ENCODE measurements around the gene CFAP46. TPM values are rescaled to one million over a fixed set of nuclear protein-coding genes. Genes with fewer than 3 reads are reported as not detected.
"Not testable (repeated sequence)": the region's sequence is repeated elsewhere in the genome, so short reads cannot be mapped to it uniquely, and the experiment has no call there.

Gene CFAP46
- total RNA-seq, 1 donor from 2014 or later: 0.39 TPM

GRCh38 chr10:132962623-132963429, 20.5 kb upstream of the CFAP46 start:
- no peak for DNase-seq

DNA sequence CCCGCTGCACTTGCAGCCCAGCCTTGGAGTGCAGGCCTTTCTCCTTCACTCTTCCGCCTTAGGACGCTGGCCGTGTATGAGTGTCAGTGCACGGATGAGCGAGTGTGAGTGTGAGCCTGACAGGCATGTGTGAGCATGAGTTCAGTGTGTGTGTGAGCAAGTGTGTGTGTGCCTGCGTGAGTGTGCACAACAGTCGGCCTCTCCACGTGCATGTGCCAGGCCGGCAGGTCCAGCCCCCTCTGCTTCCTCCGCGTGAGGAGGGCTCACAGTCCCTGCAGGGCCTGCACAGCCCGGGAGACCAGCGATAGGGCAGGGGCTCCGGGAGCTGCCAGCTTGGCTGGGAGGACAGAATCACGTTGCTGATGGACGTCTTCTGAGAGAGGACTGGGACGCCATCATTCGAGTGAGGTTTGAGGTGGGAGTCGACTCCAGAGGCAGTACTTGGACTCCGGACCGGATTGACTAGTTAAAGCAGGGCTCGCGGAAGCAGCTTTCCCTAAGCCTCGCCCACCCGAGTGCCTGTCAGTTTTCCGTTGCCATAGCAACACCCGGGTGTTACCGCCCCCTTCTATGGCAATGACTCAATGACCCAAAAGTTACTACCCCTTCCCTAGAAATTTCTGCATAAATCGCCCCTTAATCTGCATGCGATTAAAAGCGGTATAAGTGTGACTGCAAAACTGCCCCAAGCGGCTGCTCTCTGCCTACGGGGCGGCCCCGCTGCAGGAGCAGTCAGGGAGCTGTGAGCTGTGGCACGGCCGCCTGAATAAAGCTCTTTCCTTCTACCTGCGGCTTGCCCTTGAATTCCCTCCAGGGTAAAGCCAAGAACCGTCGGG, 19.6 kb upstream of the CFAP46 start:
- peak; percentile 57 for DNase-seq

- DNase-seq: no peak
Observed at GRCh38 chr10:132961420-132961786, 19.0 kb upstream of the CFAP46 start.

GRCh38 chr10:132960631-132961419, 18.5 kb upstream of the CFAP46 start:
- DNase-seq: no peak

- DNase-seq: no peak
Observed at GRCh38 chr10:132960071-132960472, 17.7 kb upstream of the CFAP46 start.

- DNase-seq: no peak
Observed at GRCh38 chr10:132959559-132959961, 17.2 kb upstream of the CFAP46 start.

DNA sequence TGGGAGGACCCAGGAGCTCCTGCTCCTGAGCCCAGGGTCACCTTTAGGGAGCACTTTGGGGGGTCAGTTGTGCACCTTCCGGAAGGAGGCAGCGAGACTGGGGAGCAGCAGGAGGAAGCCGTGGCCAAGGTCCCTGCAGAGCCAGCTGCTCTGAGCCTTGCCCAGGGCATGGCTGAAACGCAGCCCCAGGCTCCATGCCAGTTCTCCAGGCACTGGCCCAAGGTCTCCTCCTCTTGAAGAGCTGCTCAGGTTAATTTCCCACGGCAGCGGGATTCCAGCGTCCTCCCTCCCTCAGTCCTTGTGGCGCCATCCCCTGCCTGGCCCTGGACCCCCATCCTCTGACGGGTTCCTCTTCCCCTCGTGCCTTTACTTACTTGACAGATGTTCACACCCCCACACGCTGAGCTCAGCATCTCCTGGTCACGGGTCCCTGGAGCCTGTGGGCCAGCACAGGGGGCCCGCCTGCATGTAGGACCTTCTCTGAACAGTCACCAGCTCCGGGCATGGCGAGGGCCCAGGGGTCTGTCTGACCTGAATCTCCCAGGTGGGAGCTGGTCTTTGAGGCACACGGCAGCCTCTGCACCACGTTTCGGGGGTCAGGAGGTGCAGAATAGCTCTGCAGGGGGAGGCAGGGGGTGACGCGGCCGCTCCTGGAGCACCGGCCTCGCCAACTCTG, 16.7 kb upstream of the CFAP46 start:
- DNase-seq: no peak

DNA sequence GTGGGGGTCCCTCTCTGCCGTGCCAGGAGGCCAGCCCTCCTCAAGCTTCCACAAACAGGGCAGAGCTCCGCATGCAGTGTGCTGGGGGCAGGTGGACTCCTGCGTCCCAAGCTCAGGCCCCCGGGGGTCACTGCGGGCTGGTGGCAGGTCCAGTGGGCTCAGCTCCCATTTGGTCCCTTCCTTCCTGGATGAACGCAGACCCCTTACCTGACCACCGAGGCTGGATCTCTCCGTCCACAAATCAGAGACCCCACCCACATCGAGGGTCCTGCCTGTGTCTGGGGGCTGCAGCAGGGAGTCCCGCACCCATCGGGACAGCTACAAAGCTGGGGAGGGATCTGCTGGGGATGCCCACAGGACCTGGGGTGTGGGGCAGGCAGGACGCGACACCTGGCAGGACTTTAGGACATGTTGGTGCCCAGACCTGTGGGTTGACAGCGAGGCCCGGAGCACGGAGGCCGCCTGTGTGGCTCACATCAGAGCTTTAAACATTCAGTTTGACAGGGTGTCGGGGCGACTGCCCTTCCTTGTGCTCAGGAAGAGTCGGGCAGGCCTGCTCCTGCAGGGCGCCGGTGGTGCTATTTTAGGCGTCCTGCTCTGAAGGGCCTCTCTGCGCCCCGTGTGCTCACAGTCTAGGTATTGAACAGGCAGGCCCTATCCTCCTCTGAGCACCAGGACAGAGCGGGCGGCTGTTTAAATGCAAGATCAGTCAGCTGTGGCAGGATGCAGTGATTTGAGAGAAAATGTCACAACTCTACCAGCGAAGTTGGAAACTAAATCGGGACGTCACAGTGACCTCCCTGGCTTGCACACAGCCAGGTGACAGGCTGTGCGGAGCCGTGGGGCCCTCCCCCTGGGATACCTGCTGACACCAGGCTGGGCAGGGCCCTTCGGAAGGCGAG, 15.9 kb upstream of the CFAP46 start:
- DNase-seq: no peak

- no peak for DNase-seq
Observed at GRCh38 chr10:132957131-132957530, 14.8 kb upstream of the CFAP46 start.

DNA sequence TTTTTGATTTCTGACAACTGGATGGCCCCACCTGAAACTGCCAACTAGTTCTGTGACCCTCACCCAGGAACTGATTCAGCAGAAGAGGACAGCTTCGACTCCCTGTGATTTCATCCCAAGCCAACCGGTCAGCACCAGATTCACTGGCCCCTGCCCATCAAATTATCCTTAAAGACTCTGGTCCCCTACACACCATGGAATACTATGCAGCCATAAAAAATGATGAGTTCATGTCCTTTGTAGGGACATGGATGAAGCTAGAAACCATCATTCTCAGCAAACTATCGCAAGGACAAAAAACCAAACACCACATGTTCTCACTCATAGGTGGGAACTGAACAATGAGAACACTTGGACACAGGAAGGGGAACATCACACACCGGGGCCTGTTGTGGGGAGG, 13.9 kb upstream of the CFAP46 start:
- DNase-seq: not testable (repeated sequence)

GRCh38 chr10:132955479-132955878, 13.1 kb upstream of the CFAP46 start:
- no peak for DNase-seq

GRCh38 chr10:132953428-132953827, 11.1 kb upstream of the CFAP46 start:
- DNase-seq: no peak

DNA sequence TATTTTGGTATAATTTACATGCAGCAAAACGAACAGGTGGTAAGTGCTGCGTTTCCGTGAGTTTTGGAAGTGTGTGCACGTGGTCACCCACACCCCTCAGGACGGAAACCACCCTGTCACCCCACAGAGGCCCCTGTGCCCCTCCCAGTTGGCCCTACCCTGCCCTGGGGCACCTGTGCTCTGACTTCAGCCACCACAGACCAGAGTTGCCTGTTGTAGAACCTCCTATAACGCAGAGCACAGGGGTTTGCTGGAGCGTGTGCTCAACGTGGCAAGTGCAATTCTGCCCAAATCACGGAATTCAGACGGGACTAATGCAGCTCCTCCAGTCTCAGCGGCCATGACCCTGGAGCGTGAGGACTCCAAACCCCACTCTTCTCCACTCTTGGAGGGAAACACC, 9.6 kb upstream of the CFAP46 start:
- DNase-seq: no peak

DNA sequence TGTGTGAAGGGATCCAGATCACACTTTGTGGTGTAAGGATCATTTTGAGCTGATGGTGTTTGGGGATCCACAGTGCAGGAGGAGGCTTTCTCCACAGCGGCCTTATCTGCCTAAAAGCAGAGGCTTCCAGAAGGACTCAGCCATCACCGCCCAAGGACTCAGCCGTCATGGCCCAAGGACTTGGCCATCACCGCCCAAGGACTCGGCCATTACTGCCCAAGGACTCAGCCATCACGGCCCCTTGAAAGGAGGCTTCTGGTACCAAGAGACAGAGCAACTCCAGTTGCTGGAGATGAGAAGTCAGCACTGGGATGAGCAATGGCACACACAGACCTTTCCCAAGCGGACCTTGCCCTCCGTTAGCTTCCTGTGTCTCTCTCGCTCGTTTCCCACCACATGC, 6.0 kb upstream of the CFAP46 start:
- no peak for DNase-seq

DNA sequence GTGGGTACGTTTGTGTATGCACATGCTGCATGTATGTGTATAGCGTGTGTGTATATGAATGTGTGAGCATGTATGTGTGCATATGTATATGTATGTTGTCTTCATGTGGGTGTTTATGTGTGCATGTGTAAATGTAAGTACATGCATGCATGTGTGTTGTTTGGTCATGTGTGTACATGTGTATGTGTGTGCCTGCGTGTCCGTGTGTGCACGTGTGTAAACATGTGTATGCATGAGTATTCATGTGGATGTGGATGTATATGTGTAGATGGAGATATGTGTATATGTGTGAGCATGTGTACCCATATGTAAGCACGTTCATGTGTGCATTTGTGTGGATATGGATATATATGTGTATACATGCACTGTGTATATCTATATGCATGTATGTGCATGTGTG, 5.5 kb upstream of the CFAP46 start:
- DNase-seq: no peak

- no peak for DNase-seq
Observed at GRCh38 chr10:132946806-132947546, 4.6 kb upstream of the CFAP46 start.

- no peak for DNase-seq
Observed at GRCh38 chr10:132946311-132946710, 3.9 kb upstream of the CFAP46 start.

DNA sequence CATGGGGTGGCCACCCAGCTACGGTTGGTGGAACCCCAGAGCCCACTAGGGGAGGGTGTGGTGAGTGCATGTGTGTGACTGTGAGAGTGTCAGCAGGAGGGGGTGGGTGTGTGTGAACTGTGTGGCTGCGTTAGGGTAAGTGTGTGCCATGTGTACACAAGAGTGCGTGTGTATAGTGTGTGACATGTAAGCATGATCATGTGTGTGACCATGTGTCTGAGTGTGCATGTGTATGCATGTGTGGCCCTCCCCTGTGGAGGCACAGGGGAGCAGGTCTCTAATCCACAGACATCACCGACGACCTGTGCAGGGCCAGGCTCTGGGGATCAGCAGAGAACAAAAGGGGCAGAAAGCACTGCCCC, 3.5 kb upstream of the CFAP46 start:
- no peak for DNase-seq

- DNase-seq: no peak
Observed at GRCh38 chr10:132945125-132945893, 2.9 kb upstream of the CFAP46 start.

DNA sequence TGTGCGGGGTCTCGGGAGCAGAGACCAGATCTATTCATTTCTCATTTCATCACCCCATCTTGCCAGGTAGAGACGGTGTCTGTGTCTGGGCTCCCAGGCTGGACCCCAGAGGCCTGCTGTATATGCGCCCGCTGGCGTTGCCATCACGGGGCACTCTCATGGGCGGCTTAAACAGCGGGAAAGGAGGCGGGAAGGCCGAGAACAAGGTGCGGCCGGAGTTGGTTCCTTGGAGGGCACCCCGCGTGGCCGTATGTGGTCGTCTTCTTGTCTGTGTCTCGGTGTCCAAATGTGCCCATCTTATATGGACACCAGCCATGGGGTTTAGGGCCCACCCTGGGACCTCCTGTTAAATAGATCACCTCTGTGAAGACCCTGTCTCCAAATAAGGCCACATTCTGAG, 2.1 kb upstream of the CFAP46 start:
- DNase-seq: no peak

Data from skin of body (tissue), 2 donors.